IPS DF 4.7 (cell line): ENCODE measurements around the gene CHMP3.
A peak's percentile ranks its signal among the peaks of the same experiment; 100 is the strongest.
"Not testable (repeated sequence)": the region's sequence is repeated elsewhere in the genome, so short reads cannot be mapped to it uniquely, and the experiment has no call there.

Experiments
- DNase-seq: peaks from one replicate; pipeline ENCODE4 v3.0.0-alpha.2; 2013; ENCODE audit warnings: low spot score; ENCODE audit errors: extremely low read depth

The CHMP3 gene

GRCh38 chr2:86562922-86563649 lies at the start of gene CHMP3:
Gene CHMP3 (minus strand): TSS chr2:86563443. CDS start chr2:86563348, 95 bp downstream.
- DNase-seq, result peak; percentile 90

- DNase-seq, result no peak
Measured at GRCh38 chr2:86610871-86611270, 47.6 kb upstream of the CHMP3 start.

- DNase-seq, result no peak
Measured at GRCh38 chr2:86608832-86609410, 45.7 kb upstream of the CHMP3 start.

GRCh38 chr2:86603905-86604304 lies 40.7 kb upstream of the CHMP3 start:
- DNase-seq, result no peak

GRCh38 chr2:86598966-86599365 lies 35.7 kb upstream of the CHMP3 start:
- no peak for DNase-seq

GRCh38 chr2:86596118-86596517 lies 32.9 kb upstream of the CHMP3 start:
- no peak for DNase-seq

GRCh38 chr2:86593266-86593665 lies 30.0 kb upstream of the CHMP3 start:
- no peak for DNase-seq

GRCh38 chr2:86592547-86593230 lies 29.4 kb upstream of the CHMP3 start:
- no peak for DNase-seq

- not testable (repeated sequence) for DNase-seq
Measured at GRCh38 chr2:86589701-86590100, 26.5 kb upstream of the CHMP3 start.

- DNase-seq, result no peak
Measured at GRCh38 chr2:86584151-86584913, 21.1 kb upstream of the CHMP3 start.

GRCh38 chr2:86580560-86580959 lies 17.3 kb upstream of the CHMP3 start:
- no peak for DNase-seq

GRCh38 chr2:86577817-86578456 lies 14.7 kb upstream of the CHMP3 start:
- DNase-seq, result no peak

- no peak for DNase-seq
Measured at GRCh38 chr2:86570059-86570458, 6.8 kb upstream of the CHMP3 start.

- DNase-seq, result no peak
Measured at GRCh38 chr2:86566821-86567190, 3.6 kb upstream of the CHMP3 start.

GRCh38 chr2:86566158-86566820 lies 3.0 kb upstream of the CHMP3 start:
- no peak for DNase-seq

- no peak for DNase-seq
Measured at GRCh38 chr2:86563650-86564061, 413 bp upstream of the CHMP3 start.

GRCh38 chr2:86562485-86562921 lies 740 bp downstream of the CHMP3 start:
- no peak for DNase-seq

- no peak for DNase-seq
Measured at GRCh38 chr2:86557836-86558235, 5.4 kb downstream of the CHMP3 start.

GRCh38 chr2:86556508-86556907 lies 6.7 kb downstream of the CHMP3 start:
- no peak for DNase-seq

- DNase-seq, result no peak
Measured at GRCh38 chr2:86552889-86553288, 10.4 kb downstream of the CHMP3 start.
